ENCODE data around the gene RAN. TPM values are rescaled to one million over a fixed set of nuclear protein-coding genes. Genes with fewer than 3 reads are reported as not detected.

RAN gene
- total RNA-seq = 532 and 650 TPM in 2 replicates

GRCh38 chr12:130871286-130872178, at the start of gene RAN:
Gene RAN, plus strand, starts transcription at chr12:130872066. Its CDS starts 528 bp downstream, at chr12:130872594.

GRCh38 chr12:130838951-130839769, 32.7 kb upstream of the RAN start, which contains the start of gene STX2:
Gene STX2, minus strand, starts transcription at chr12:130839250. Its CDS starts 151 bp downstream, at chr12:130839099.

Other genes starting within 250 kb of the RAN start
- gene RIMBP2, start 155.8 kb upstream of the RAN start, total RNA-seq = not detected in 2 replicates
- gene STX2, start 32.8 kb upstream of the RAN start, total RNA-seq = 34.9 and 38.5 TPM in 2 replicates
- gene ADGRD1, start 81.8 kb downstream of the RAN start, total RNA-seq = 1.4 and 3.1 TPM in 2 replicates